PC-3 (cell line): Measurements from ENCODE around the gene FOXK1. TPM values are rescaled to one million over a fixed set of nuclear protein-coding genes. Genes with fewer than 3 reads are reported as not detected.
A peak's percentile ranks its signal among the peaks of the same experiment; 100 is the strongest.

Experiments used
- ATAC-seq: fragments of 200-7000 bp; cut with Tn5 transposase; 2 replicates; pipeline ENCODE4 v1.9.1; 2020; ENCODE audit warnings: mild to moderate bottlenecking, moderate library complexity
- BruUV-seq: library from RNA; stranded (reverse); fragments of 400-500 nt; replicated peaks from 2 replicates; lab custom pipeline; 2021; lab: Mats Ljungman, UMichigan
- CTCF ChIA-PET: fragments of 300-600 bp; sonication (Branson Sonifier 250); formaldehyde crosslinking; loops from one replicate; lab custom pipeline; 2022; ENCODE audit warnings: antibody characterized with exemption; lab: Charles Lee
- POLR2A ChIA-PET: fragments of 300-600 bp; sonication (Branson Sonifier 250); formaldehyde crosslinking; loops from one replicate; lab custom pipeline; 2022; ENCODE audit warnings: antibody characterized with exemption; ENCODE audit not compliant: unreplicated experiment; lab: Charles Lee
- DNase-seq: peaks from one replicate; pipeline ENCODE4 v3.0.0-alpha.2; 2015
- H2AFZ ChIP-seq: fragments of 300-600 bp; sonication (generic); 2 replicates; pipeline ENCODE4 v1.6.0; 2016; ENCODE audit warnings: antibody characterized with exemption, low read length
- H3F3A ChIP-seq: fragments of 300-600 bp; sonication (generic); one replicate; pipeline ENCODE4 v1.6.0; 2017; ENCODE audit warnings: antibody characterized with exemption, low read length, control low read depth, mild to moderate bottlenecking; ENCODE audit not compliant: unreplicated experiment
- H3K27ac ChIP-seq: fragments of 300-600 bp; sonication (generic); 2 replicates; pipeline ENCODE4 v1.5.1; 2016; ENCODE audit warnings: mild to moderate bottlenecking, low read length
- H3K27me3 ChIP-seq: fragments of 300-600 bp; sonication (generic); 2 replicates; pipeline ENCODE4 v1.6.1; 2016; ENCODE audit warnings: low read length, mixed read lengths
- H3K36me3 ChIP-seq: fragments of 300-600 bp; sonication (generic); 2 replicates; pipeline ENCODE4 v1.6.1; 2016; ENCODE audit warnings: low read depth, mixed run types, low read length, mixed read lengths
- H3K4me1 ChIP-seq: fragments of 300-600 bp; sonication (generic); 2 replicates; pipeline ENCODE4 v1.5.1; 2016; ENCODE audit warnings: low read length; ENCODE audit not compliant: insufficient read depth
- H3K4me2 ChIP-seq: fragments of 300-600 bp; sonication (generic); 2 replicates; pipeline ENCODE4 v1.6.0; 2016; ENCODE audit warnings: low read length
- H3K4me3 ChIP-seq: fragments of 300-600 bp; sonication (generic); 2 replicates; pipeline ENCODE4 v1.5.1; 2016; ENCODE audit warnings: mild to moderate bottlenecking, low read length, mixed read lengths
- H3K79me2 ChIP-seq: fragments of 300-600 bp; sonication (generic); 2 replicates; pipeline ENCODE4 v1.6.1; 2017; ENCODE audit warnings: low read length, mixed read lengths
- H3K9ac ChIP-seq: fragments of 300-600 bp; sonication (generic); 2 replicates; pipeline ENCODE4 v1.6.0; 2016; ENCODE audit warnings: mild to moderate bottlenecking, low read length
- H3K9me2 ChIP-seq: fragments of 300-600 bp; sonication (generic); replicated peaks from 2 replicates; pipeline ENCODE4 v1.6.1; 2016; ENCODE audit warnings: mixed run types, low read length, mixed read lengths
- H3K9me3 ChIP-seq: fragments of 300-600 bp; sonication (generic); 2 replicates; pipeline ENCODE4 v1.6.1; 2016; ENCODE audit warnings: low read length, mixed read lengths
- H4K20me1 ChIP-seq: fragments of 300-600 bp; sonication (generic); 2 replicates; pipeline ENCODE4 v1.6.1; 2016; ENCODE audit warnings: low read length, mixed read lengths
- EZH2 ChIP-seq: fragments of 300-600 bp; sonication (generic); IDR thresholded peaks from one replicate; pipeline ENCODE4 v1.6.1; 2017; ENCODE audit warnings: antibody characterized with exemption, mild to moderate bottlenecking, low read length; ENCODE audit not compliant: unreplicated experiment
- EZH2phosphoT487 ChIP-seq: fragments of 300-600 bp; sonication (generic); IDR thresholded peaks from 2 replicates; pipeline ENCODE4 v1.6.1; 2018; ENCODE audit warnings: mild to moderate bottlenecking, antibody characterized with exemption, low read length, borderline replicate concordance
- intact Hi-C: fragments of 100-400 bp; cut with micrococcal nuclease; formaldehyde crosslinking; loops from 2 replicates; pipeline ENCODE4 v1.9.0; 2023
- total RNA-seq: library from RNA; depleted of rRNA; stranded (reverse); fragments of >200 nt; gene quantifications from 2 replicates; pipeline ENCODE4 v1.2.3, GENCODE V29; 2014
- TF ChIP-seq, protein P1 (sequence below): fragments of 300-600 bp; sonication (generic); conservative IDR thresholded peaks from 2 replicates; pipeline ENCODE4 v1.5.1; 2017; ENCODE audit warnings: antibody characterized with exemption, low read depth, mild to moderate bottlenecking, low read length

FOXK1 gene
- total RNA-seq, 1 experiment from 2014 or later: 13.2 TPM

DNA sequence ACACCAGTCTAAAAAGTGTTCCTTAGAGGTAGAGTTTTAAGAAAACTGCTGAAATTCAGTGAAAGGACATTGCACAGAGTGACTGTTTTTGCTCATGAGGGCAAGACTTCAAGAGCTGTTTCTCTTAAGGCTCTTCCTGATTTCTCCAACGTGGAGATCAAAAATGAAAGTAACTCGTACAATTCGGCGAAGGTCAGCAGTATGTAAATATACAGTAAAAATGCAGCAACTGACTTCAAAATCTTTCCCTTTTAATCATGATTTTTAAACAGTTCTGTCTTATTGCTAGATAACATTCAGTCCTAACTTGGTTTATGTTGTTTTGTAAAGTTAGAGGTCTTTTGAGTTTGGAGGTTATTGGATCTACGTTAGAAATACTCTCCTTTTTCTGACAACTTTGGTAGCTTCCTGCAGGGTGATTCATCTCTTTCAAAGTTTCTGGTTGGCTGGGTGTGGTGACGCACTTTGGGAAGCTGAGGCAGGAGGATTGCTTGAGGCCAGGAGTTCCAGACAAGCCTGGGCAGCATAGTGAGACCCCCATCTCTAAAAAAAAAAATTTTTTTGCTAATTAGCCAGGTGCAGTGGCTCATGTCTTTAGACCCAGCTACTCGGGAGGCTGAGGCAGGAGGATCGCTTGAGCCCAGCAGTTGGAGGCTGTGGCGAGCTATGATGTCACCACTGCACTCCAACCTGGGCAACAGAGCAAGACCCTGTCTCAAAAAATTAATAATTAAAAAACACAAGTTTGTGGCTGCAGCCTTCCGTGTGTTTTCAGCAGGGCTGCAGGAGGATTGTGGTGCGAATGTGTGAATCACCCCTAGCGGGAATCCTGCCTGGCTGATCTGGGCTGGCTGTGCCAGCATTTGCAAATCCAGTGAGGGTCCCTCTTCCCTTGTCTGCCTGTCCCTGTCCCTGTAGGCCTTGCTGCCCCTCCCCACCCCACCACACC, 64.2 kb downstream of the FOXK1 start:
- H3K4me3 ChIP-seq: peak overlapping the region; percentile 66
- peak overlapping the region; percentile 88 for H3K9ac ChIP-seq
- DNase-seq: peak; percentile 45
- no peaks in the 10 kb centered on the region for H3K9me3 ChIP-seq
- no peaks in the 10 kb centered on the region for H3K27me3 ChIP-seq
- H3K4me1 ChIP-seq: peaks cover 27% of the 10 kb centered on the region
- peaks cover 5% of the 10 kb centered on the region for H3F3A ChIP-seq
- POLR2A ChIA-PET: no interaction called here
- 0 out of 2 replicates have a peak, but pooled peaks cover 4% of the 10 kb centered on the region for H3K36me3 ChIP-seq
- H3K27ac ChIP-seq: peak overlapping the region; percentile 94
- TSS peak; percentile 86 for BruUV-seq
- CTCF ChIA-PET: interaction anchor here (0.6 to 0.7 kb wide), 2 partner anchors 61 to 104 kb away, joined by 3 to 8 read pairs; no protein-coding TSS in a partner anchor
- H3K79me2 ChIP-seq: peaks cover 42% of the 10 kb centered on the region
- TF ChIP-seq, protein P1, sequence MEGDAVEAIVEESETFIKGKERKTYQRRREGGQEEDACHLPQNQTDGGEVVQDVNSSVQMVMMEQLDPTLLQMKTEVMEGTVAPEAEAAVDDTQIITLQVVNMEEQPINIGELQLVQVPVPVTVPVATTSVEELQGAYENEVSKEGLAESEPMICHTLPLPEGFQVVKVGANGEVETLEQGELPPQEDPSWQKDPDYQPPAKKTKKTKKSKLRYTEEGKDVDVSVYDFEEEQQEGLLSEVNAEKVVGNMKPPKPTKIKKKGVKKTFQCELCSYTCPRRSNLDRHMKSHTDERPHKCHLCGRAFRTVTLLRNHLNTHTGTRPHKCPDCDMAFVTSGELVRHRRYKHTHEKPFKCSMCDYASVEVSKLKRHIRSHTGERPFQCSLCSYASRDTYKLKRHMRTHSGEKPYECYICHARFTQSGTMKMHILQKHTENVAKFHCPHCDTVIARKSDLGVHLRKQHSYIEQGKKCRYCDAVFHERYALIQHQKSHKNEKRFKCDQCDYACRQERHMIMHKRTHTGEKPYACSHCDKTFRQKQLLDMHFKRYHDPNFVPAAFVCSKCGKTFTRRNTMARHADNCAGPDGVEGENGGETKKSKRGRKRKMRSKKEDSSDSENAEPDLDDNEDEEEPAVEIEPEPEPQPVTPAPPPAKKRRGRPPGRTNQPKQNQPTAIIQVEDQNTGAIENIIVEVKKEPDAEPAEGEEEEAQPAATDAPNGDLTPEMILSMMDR: no peak
- no peak for TF ChIP-seq EZH2
- TF ChIP-seq EZH2phosphoT487: no peak
- ATAC-seq: no peak
- peak overlapping the region; percentile 95 for H3K4me2 ChIP-seq
- H3K9me2 ChIP-seq: no peaks in the 10 kb centered on the region
- peak overlapping the region; percentile 50; the same call in 1 of the 2 replicates for H2AFZ ChIP-seq
- intact Hi-C loops: loop anchor here (1.0 kb wide), 4 partner anchors 21 to 105 kb away; no protein-coding TSS in a partner anchor
- H4K20me1 ChIP-seq: no peaks in the 10 kb centered on the region

DNA sequence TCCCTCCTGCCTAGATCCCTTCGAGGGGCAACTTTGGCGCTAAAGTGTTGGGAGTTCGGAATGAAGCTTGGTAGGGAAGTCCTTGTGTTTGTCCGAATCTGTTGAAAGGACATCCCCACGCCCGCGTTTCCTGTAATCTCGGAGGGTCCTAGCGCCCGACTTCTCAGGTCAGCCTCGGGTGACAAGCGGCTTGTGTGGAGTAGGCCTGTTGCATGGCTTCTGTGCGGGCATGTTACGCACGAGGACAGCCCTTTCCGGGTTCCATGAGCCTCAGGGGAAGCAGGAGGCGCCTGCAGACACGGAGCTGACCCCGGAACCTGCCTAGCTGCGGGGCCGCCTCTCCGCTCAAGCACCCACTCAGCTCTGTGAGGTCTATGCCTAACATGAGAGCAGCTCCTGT, 64.9 kb downstream of the FOXK1 start:
- peak overlapping the region; percentile 94; the same call in 1 of the 2 replicates for H3K27ac ChIP-seq
- no TSS peak for BruUV-seq
- DNase-seq (no peak), ATAC-seq (no peak)
- H2AFZ ChIP-seq: no peak overlapping the region
- peaks cover 5% of the 10 kb centered on the region for H3F3A ChIP-seq
- CTCF ChIA-PET: interaction anchor here (0.7 kb wide), 1 partner anchor 105 kb away, joined by 3 read pairs; no protein-coding TSS in a partner anchor
- H3K27me3 ChIP-seq: no peaks in the 10 kb centered on the region
- intact Hi-C loops: no loop called here
- 0 out of 2 replicates have a peak, but pooled peaks cover under 1% of the 10 kb centered on the region for H3K36me3 ChIP-seq
- H3K9me2 ChIP-seq: no peaks in the 10 kb centered on the region
- H3K9me3 ChIP-seq: no peaks in the 10 kb centered on the region
- no peaks in the 10 kb centered on the region for H4K20me1 ChIP-seq
- H3K79me2 ChIP-seq: peaks cover 42% of the 10 kb centered on the region
- no peak overlapping the region for H3K4me3 ChIP-seq
- POLR2A ChIA-PET: no interaction called here
- H3K4me2 ChIP-seq: no peak overlapping the region
- TF ChIP-seq, protein P1: no peak
- TF ChIP-seq EZH2: no peak
- TF ChIP-seq EZH2phosphoT487: no peak
- H3K9ac ChIP-seq: no peak overlapping the region
- H3K4me1 ChIP-seq: peaks cover 27% of the 10 kb centered on the region
